NCI-H446 treated with DMSO at 0.1 percent for 48 hours (cell line): ENCODE measurements around the gene FHAD1.

Experiments
- DNase-seq: peaks from one replicate; lab custom pipeline; 2025; lab: John Stamatoyannopoulos, UW

FHAD1 gene

GRCh38 chr1:15218287-15219279 lies 28.4 kb upstream of the FHAD1 start:
- no peak for DNase-seq

- DNase-seq = no peak
These were observed 27.6 kb upstream of the FHAD1 start for GRCh38 chr1:15219280-15220023.

- DNase-seq = no peak
These were observed 27.0 kb upstream of the FHAD1 start for GRCh38 chr1:15220024-15220392.

- no peak for DNase-seq
These were observed 26.1 kb upstream of the FHAD1 start for GRCh38 chr1:15220825-15221431.

- DNase-seq = no peak
These were observed 24.2 kb upstream of the FHAD1 start for GRCh38 chr1:15222653-15223303.

GRCh38 chr1:15224259-15224869 lies 22.7 kb upstream of the FHAD1 start:
- DNase-seq = no peak

GRCh38 chr1:15224974-15225373 lies 22.0 kb upstream of the FHAD1 start:
- no peak for DNase-seq

GRCh38 chr1:15225461-15225860 lies 21.6 kb upstream of the FHAD1 start:
- no peak for DNase-seq

GRCh38 chr1:15226388-15227255 lies 20.4 kb upstream of the FHAD1 start:
- no peak for DNase-seq

- DNase-seq = no peak
These were observed 17.3 kb upstream of the FHAD1 start for GRCh38 chr1:15229707-15230131.

GRCh38 chr1:15231714-15232201 lies 15.3 kb upstream of the FHAD1 start:
- DNase-seq = no peak

GRCh38 chr1:15233689-15234088 lies 13.3 kb upstream of the FHAD1 start:
- no peak for DNase-seq

GRCh38 chr1:15236321-15236721 lies 10.7 kb upstream of the FHAD1 start:
- no peak for DNase-seq

GRCh38 chr1:15236746-15237145 lies 10.3 kb upstream of the FHAD1 start:
- no peak for DNase-seq

GRCh38 chr1:15238789-15239188 lies 8.2 kb upstream of the FHAD1 start:
- no peak for DNase-seq

GRCh38 chr1:15242766-15243165 lies 4.3 kb upstream of the FHAD1 start:
- DNase-seq = no peak

GRCh38 chr1:15243275-15244043 lies 3.6 kb upstream of the FHAD1 start:
- DNase-seq = no peak

GRCh38 chr1:15244813-15245212 lies 2.2 kb upstream of the FHAD1 start:
- DNase-seq = no peak

GRCh38 chr1:15245593-15246360 lies 1.2 kb upstream of the FHAD1 start:
- DNase-seq = no peak
